Kasumi-1 (cell line): ENCODE data around the gene MBD2.
"Not testable (repeated sequence)": the region's sequence is repeated elsewhere in the genome, so short reads cannot be mapped to it uniquely, and the experiment has no call there.

Experiments
- DNase-seq, 2 experiments: peaks; one replicate each; lab custom pipeline; 2025; lab: John Stamatoyannopoulos, UW

MBD2 gene

GRCh38 chr18:54235871-54236270 lies 11.4 kb upstream of the MBD2 start:
- no peak for DNase-seq

GRCh38 chr18:54233747-54234146 lies 9.3 kb upstream of the MBD2 start:
- DNase-seq, result no peak

GRCh38 chr18:54233228-54233625 lies 8.8 kb upstream of the MBD2 start:
- DNase-seq, result no peak

- no peak for DNase-seq
Measured at GRCh38 chr18:54232485-54233227, 8.2 kb upstream of the MBD2 start.

GRCh38 chr18:54229421-54230059 lies 5.1 kb upstream of the MBD2 start:
- DNase-seq, result no peak

- no peak for DNase-seq
Measured at GRCh38 chr18:54228364-54228763, 3.9 kb upstream of the MBD2 start.

GRCh38 chr18:54223568-54224241 lies 764 bp downstream of the MBD2 start:
- peak; percentile 18 to 34 for DNase-seq

GRCh38 chr18:54222922-54223567 lies 1.4 kb downstream of the MBD2 start:
- no peak for DNase-seq

- no peak for DNase-seq
Measured at GRCh38 chr18:54220406-54220805, 4.1 kb downstream of the MBD2 start.

- not testable (repeated sequence) for DNase-seq
Measured at GRCh38 chr18:54218803-54219202, 5.7 kb downstream of the MBD2 start.

GRCh38 chr18:54218299-54218698 lies 6.2 kb downstream of the MBD2 start:
- DNase-seq, result no peak

- DNase-seq, result no peak
Measured at GRCh38 chr18:54217624-54218023, 6.8 kb downstream of the MBD2 start.

- no peak for DNase-seq
Measured at GRCh38 chr18:54215069-54215468, 9.4 kb downstream of the MBD2 start.

GRCh38 chr18:54210463-54210862 lies 14.0 kb downstream of the MBD2 start:
- DNase-seq, result no peak

- DNase-seq, result no peak
Measured at GRCh38 chr18:54209471-54210180, 14.8 kb downstream of the MBD2 start.

- DNase-seq, result no peak
Measured at GRCh38 chr18:54206447-54206846, 18.0 kb downstream of the MBD2 start.

- DNase-seq, result no peak
Measured at GRCh38 chr18:54205959-54206358, 18.5 kb downstream of the MBD2 start.

- DNase-seq, result not testable (repeated sequence)
Measured at GRCh38 chr18:54205448-54205847, 19.0 kb downstream of the MBD2 start.

GRCh38 chr18:54204883-54205282 lies 19.6 kb downstream of the MBD2 start:
- DNase-seq, result no peak

- no peak for DNase-seq
Measured at GRCh38 chr18:54203914-54204313, 20.6 kb downstream of the MBD2 start.

- no peak for DNase-seq
Measured at GRCh38 chr18:54202851-54203250, 21.6 kb downstream of the MBD2 start.
